Measurements from ENCODE around the gene MAP4K4. TPM values are rescaled to one million over a fixed set of nuclear protein-coding genes. Genes with fewer than 3 reads are reported as not detected.

MAP4K4 gene
- total RNA-seq, 2 experiments from 2014 or later, result 42.1 to 43.4 TPM

DNA sequence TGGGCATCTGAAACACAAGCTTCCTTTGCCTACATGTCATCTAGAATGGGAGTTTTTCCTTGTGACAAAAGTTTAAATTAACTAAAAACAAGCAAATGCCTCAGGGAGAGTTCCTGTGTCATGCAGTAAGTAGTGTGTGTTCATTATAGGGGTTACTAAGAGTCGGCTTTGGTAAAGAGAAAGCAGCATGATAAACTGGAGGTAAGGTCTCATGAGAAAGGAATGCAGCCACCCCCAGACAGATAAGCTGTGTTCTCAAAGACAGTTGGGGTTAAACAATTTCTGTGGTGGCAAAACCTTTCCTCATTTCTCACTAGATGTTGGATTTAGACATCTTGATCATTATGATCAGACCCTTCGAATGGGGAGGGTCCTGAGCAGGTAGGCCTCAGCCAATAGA lies 129.7 kb downstream of the MAP4K4 start:
- Mint-ChIP-seq H3K4me3 (no peak overlapping the region), H3K9me3 (no peaks in the 10 kb centered on the region), H3K27me3 (no peaks in the 10 kb centered on the region), H3K36me3 (peaks cover 14% of the 10 kb centered on the region), H3K4me1 (ENCODE audit: low read depth) (peaks cover 72% of the 10 kb centered on the region), H3K27ac (no peak overlapping the region)
- ChIA-PET CTCF (interaction anchor here (3.7 to 11.9 kb wide), 2 partner anchors 408 to 485 kb away, joined by 17 to 137 read pairs; no protein-coding TSS in a partner anchor), POLR2A (no interaction called here)
- DNase-seq, result no peak
- intact Hi-C loops (cut with micrococcal nuclease), result loop anchor here (10.0 kb wide), 1 partner anchor 482 kb away; no protein-coding TSS in a partner anchor

DNA sequence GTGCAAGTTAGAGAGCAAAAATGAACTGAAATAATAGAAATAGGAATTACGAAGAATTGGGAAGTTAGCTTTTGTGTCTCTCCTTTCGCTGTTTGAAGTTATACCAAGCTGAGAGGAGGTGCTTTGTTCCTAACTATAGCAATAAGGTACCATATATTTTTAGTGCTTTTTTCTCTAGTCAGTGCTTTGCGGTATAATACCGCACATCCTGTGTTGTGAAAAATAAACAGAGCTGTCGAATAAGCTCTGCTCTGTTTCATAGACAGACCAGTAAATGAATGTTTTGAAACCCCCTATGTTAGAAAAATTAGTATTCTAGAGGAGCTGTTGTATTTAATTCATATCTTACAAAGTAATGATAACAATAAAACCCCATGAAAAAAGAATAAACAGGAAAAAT lies 130.8 kb downstream of the MAP4K4 start:
- Mint-ChIP-seq H3K4me3 (no peak overlapping the region), H3K27me3 (no peaks in the 10 kb centered on the region), H3K9me3 (no peaks in the 10 kb centered on the region), H3K27ac (peak overlapping the region; percentile 32), H3K36me3 (peaks cover 14% of the 10 kb centered on the region), H3K4me1 (ENCODE audit: low read depth) (peaks cover 63% of the 10 kb centered on the region)
- intact Hi-C loops (cut with micrococcal nuclease), result loop anchor here (10.0 kb wide), 1 partner anchor 483 kb away; no protein-coding TSS in a partner anchor
- ChIA-PET POLR2A (interaction anchor here (0.8 kb wide), 1 partner anchor 353 kb away, joined by 3 read pairs; the partner anchor contains the start of gene RFX8), CTCF (interaction anchor here (0.6 to 11.9 kb wide), 12 partner anchors 9 to 486 kb away, joined by 3 to 137 read pairs (median 4); no protein-coding TSS in a partner anchor)
- no peak for DNase-seq

DNA sequence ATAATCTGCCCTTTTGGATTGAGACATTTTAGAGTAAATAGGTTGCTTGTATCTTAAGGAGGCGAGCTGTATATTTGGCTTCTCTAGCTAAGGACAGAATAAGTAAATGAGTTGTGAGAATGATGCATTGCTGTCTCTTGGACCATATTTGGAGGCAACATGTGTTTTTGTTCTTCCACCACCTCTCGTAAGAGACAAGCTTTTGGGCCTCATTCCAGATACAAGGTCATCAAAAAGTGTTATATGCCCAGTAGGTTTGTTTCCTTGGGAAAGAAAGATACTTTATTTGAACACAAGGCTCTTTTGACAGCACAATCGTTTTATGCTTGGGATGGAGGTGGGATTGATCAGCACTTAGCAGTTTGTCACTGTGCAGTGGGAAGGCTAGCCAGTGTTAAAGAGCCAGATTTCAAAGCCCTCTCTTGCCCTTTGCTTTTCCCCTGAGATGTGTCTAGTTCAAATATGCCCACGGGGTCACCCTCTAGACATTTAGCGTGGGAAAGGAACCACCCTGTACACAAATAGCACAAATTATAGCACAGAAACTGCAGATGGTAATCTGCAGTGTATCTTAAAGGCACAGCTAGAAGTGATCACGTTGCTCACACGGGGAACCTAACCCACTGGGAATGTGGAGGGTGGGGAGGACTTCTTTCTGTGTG lies 131.3 kb downstream of the MAP4K4 start:
- intact Hi-C loops (cut with micrococcal nuclease), result loop anchor here (10.0 kb wide), 1 partner anchor 484 kb away; no protein-coding TSS in a partner anchor
- H3K27ac Mint-ChIP-seq, result peak overlapping the region; percentile 18
- ChIA-PET POLR2A (interaction anchor here (0.8 kb wide), 1 partner anchor 354 kb away, joined by 3 read pairs; the partner anchor contains the start of gene RFX8), CTCF (interaction anchor here (0.9 to 11.9 kb wide), 11 partner anchors 10 to 487 kb away, joined by 3 to 137 read pairs (median 4); no protein-coding TSS in a partner anchor)
- no peak for DNase-seq
- no peaks in the 10 kb centered on the region for H3K27me3 Mint-ChIP-seq
- H3K9me3 Mint-ChIP-seq, result no peaks in the 10 kb centered on the region
- H3K4me3 Mint-ChIP-seq, result no peak overlapping the region
- H3K36me3 Mint-ChIP-seq, result peaks cover 14% of the 10 kb centered on the region
- peaks cover 58% of the 10 kb centered on the region for H3K4me1 Mint-ChIP-seq (ENCODE audit: low read depth)

DNA sequence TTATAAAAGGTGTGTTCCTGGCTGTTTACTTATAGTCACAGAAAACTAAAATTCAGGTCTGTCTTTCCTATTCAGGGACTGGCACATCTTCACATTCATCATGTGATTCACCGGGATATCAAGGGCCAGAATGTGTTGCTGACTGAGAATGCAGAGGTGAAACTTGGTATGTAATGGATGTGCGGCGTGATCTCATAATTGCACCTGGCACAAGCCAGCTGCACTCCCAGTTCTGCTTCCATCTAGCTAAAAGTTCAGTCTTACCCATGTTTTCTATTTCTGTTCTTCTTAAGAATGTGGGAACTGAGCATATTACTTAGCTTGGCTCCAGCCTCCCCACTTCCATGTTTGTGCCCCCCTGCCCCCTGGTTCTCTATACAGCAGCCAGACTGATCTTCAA lies 131.9 kb downstream of the MAP4K4 start:
- H3K9me3 Mint-ChIP-seq, result no peaks in the 10 kb centered on the region
- H3K4me3 Mint-ChIP-seq, result no peak overlapping the region
- ChIA-PET CTCF (interaction anchor here (2.1 to 11.9 kb wide), 4 partner anchors 50 to 487 kb away, joined by 8 to 137 read pairs (median 14); no protein-coding TSS in a partner anchor), POLR2A (no interaction called here)
- intact Hi-C loops (cut with micrococcal nuclease), result loop anchor here (10.0 kb wide), 1 partner anchor 485 kb away; no protein-coding TSS in a partner anchor
- peaks cover 57% of the 10 kb centered on the region for H3K4me1 Mint-ChIP-seq (ENCODE audit: low read depth)
- H3K36me3 Mint-ChIP-seq, result peaks cover 17% of the 10 kb centered on the region
- DNase-seq, result no peak
- no peaks in the 10 kb centered on the region for H3K27me3 Mint-ChIP-seq
- no peak overlapping the region for H3K27ac Mint-ChIP-seq

DNA sequence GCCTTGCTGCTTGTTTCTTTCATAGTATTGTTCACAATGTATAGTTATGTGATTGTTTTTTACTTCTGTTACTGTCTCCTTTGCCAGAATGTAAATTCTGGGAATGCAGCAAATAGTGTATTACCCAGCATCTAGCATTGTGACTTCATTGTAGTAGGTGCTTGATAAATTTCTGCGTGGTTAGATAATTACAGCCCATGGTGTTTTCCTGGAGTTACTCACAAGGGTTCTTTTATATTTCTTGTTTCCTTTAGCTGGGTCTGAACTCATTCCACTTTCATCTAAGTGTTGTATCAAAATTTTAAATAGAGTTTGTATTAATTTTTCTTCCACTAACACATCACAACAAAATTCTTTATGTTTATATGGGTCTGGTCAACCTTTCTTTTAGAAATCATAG lies 132.6 kb downstream of the MAP4K4 start:
- ChIA-PET POLR2A (no interaction called here), CTCF (interaction anchor here (0.6 to 11.9 kb wide), 17 partner anchors 8 to 488 kb away, joined by 3 to 137 read pairs (median 8); partner anchors contain the start of gene MAP4K4)
- Mint-ChIP-seq H3K9me3 (no peaks in the 10 kb centered on the region), H3K27me3 (no peaks in the 10 kb centered on the region), H3K4me1 (ENCODE audit: low read depth) (peaks cover 57% of the 10 kb centered on the region), H3K36me3 (peaks cover 20% of the 10 kb centered on the region), H3K4me3 (no peak overlapping the region), H3K27ac (peak overlapping the region; percentile 71)
- DNase-seq, result no peak
- intact Hi-C loops (cut with micrococcal nuclease), result loop anchor here (1.0 to 2.0 kb wide), 5 partner anchors 47 to 171 kb away; no protein-coding TSS in a partner anchor

DNA sequence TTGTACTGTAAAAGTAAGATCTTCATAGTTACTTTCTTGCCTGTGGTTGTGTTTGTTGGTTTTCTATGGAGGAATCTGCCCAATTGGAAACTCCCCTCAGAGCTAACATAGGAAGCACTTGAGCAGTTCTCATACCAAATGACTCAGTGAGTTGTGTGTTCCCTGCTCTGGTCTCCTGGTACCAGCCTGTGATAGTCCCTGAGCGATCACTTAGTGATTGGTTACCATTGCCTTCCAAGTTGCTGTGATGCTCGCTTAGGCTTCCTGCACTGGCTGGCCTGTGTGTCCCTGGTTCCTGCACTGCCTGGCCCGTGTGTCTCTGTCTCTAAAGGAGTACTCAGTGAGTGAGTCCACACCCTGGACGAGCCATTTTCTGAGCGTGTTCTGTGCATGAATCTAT lies 133.0 kb downstream of the MAP4K4 start:
- DNase-seq, result peak; percentile 56
- POLR2A ChIA-PET, result interaction anchor here (1.0 kb wide), 1 partner anchor 126 kb away, joined by 3 read pairs; no protein-coding TSS in a partner anchor
- Mint-ChIP-seq H3K9me3 (no peaks in the 10 kb centered on the region), H3K4me1 (ENCODE audit: low read depth) (peaks cover 57% of the 10 kb centered on the region), H3K4me3 (no peak overlapping the region), H3K36me3 (peaks cover 21% of the 10 kb centered on the region), H3K27ac (peak overlapping the region; percentile 71), H3K27me3 (no peaks in the 10 kb centered on the region)
- CTCF ChIA-PET, result interaction anchor here (0.6 to 11.9 kb wide), 26 partner anchors 8 to 500 kb away, joined by 3 to 137 read pairs (median 4); partner anchors contain the start of gene MAP4K4
- intact Hi-C loops (cut with micrococcal nuclease), result loop anchor here (1.0 to 2.0 kb wide), 5 partner anchors 48 to 170 kb away; no protein-coding TSS in a partner anchor

DNA sequence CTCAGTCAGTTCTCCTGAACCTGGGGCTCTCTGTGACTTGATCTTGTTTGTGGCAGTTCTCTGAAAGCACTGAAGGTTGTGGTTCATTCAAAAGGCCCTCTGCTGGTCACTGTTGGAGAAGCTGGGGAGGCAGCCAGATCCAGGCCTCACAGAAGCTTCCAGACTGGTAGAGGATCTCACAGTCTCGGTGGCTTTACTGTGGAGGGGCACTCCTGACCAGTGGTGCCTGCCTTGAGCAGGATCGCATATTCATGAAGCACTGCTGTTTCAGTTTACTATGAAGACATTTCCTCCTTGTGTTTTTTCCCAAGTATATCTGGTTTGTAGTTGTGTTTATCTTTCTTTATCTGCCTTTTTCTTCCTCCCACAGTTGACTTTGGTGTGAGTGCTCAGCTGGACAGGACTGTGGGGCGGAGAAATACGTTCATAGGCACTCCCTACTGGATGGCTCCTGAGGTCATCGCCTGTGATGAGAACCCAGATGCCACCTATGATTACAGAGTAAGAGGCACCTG lies 133.9 kb downstream of the MAP4K4 start:
- ChIA-PET POLR2A (interaction anchor here (1.0 kb wide), 1 partner anchor 127 kb away, joined by 3 read pairs; no protein-coding TSS in a partner anchor), CTCF (interaction anchor here (0.5 to 11.9 kb wide), 39 partner anchors 9 to 501 kb away, joined by 3 to 137 read pairs (median 4); partner anchors contain the start of genes CREG2 and MAP4K4)
- peak; percentile 76 for DNase-seq
- peak overlapping the region; percentile 71 for H3K27ac Mint-ChIP-seq
- no peak overlapping the region for H3K4me3 Mint-ChIP-seq
- no peaks in the 10 kb centered on the region for H3K9me3 Mint-ChIP-seq
- intact Hi-C loops (cut with micrococcal nuclease), result loop anchor here (1.0 to 2.0 kb wide), 5 partner anchors 49 to 412 kb away; no protein-coding TSS in a partner anchor
- H3K4me1 Mint-ChIP-seq (ENCODE audit: low read depth), result peaks cover 52% of the 10 kb centered on the region
- H3K36me3 Mint-ChIP-seq, result peaks cover 23% of the 10 kb centered on the region
- no peaks in the 10 kb centered on the region for H3K27me3 Mint-ChIP-seq

DNA sequence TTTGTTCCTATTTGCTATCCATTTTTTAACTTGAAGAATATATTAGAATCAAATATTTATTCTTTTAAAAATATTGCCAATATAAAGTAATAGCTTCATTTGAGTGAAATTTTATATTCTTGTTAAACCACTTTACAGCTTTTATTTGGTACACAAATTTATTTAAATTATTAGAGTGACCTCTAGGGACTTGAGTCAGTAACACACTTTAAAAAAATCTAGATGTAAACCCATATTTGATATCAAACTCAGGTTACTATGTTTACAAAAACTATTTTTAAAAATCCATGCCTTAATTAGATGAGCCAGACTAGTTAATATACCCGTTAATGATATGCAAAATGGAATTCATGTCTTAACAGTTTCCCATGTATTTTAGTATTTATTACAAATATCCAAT lies 134.6 kb downstream of the MAP4K4 start:
- ChIA-PET POLR2A (no interaction called here), CTCF (interaction anchor here (0.7 to 11.9 kb wide), 26 partner anchors 8 to 501 kb away, joined by 3 to 137 read pairs (median 6); partner anchors contain the start of genes CREG2 and MAP4K4)
- H3K27me3 Mint-ChIP-seq, result no peaks in the 10 kb centered on the region
- intact Hi-C loops (cut with micrococcal nuclease), result no loop called here
- no peaks in the 10 kb centered on the region for H3K9me3 Mint-ChIP-seq
- no peak overlapping the region for H3K27ac Mint-ChIP-seq
- peaks cover 45% of the 10 kb centered on the region for H3K4me1 Mint-ChIP-seq (ENCODE audit: low read depth)
- peaks cover 27% of the 10 kb centered on the region for H3K36me3 Mint-ChIP-seq
- no peak for DNase-seq
- H3K4me3 Mint-ChIP-seq, result no peak overlapping the region

DNA sequence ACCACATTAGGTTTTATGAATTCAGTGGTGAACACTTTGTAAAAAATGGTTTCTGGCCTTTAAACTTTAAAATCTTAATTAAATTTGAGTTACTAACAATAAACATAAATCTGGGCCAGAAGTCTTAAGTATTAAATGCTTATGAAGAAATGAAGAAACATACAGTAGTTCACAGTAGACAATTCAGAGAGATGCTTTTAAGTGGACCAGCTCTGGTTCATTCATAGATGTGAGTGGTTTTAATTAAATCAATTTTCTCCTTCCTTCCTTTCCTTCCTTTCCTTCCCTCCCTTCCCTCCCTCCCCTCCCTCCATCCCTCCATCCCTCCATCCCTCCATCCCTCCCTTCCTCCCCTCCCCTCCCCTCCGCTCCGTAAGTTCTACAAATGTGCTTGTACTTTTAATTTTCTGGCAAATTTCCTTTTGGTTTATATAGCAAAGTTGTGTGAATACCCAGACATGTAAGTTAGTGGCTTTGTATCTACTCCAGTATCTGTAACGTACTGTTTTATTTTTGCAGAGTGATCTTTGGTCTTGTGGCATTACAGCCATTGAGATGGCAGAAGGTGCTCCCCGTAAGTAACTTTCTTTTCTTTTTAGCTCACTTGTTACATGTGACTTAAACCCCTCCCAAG lies 136.5 kb downstream of the MAP4K4 start:
- Mint-ChIP-seq H3K9me3 (no peaks in the 10 kb centered on the region), H3K4me3 (no peak overlapping the region), H3K27me3 (no peaks in the 10 kb centered on the region), H3K4me1 (ENCODE audit: low read depth) (peaks cover 26% of the 10 kb centered on the region), H3K27ac (peak overlapping the region; percentile 7), H3K36me3 (peaks cover 36% of the 10 kb centered on the region)
- DNase-seq, result no peak
- intact Hi-C loops (cut with micrococcal nuclease), result no loop called here
- POLR2A ChIA-PET, result no interaction called here
- CTCF ChIA-PET, result interaction anchor here (1.3 to 11.9 kb wide), 2 partner anchors 123 to 415 kb away, joined by 3 to 137 read pairs; no protein-coding TSS in a partner anchor

DNA sequence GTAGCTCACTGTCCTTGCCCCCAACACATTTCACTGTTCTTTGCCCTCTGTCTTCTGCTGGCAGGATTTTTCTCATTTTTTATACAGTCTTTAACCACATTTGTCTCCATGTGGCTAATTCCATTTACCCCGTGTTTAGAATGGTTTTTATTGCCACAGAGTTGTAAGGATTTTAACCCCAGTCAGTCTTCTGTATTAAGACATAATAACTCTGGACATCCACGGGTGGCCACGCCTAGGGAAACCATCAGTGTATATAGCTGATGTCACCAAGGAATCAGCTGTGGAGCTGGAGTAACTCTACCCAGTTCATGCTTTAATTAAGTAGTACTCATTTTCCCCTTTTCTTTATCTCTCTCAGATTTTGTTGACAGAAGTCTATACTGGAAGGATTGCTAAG lies 139.8 kb downstream of the MAP4K4 start:
- intact Hi-C loops (cut with micrococcal nuclease), result no loop called here
- ChIA-PET CTCF (interaction anchor here (0.6 to 1.1 kb wide), 2 partner anchors 418 to 1196 kb away, joined by 3 read pairs; no protein-coding TSS in a partner anchor), POLR2A (no interaction called here)
- Mint-ChIP-seq H3K27ac (no peak overlapping the region), H3K36me3 (peaks cover 29% of the 10 kb centered on the region), H3K27me3 (no peaks in the 10 kb centered on the region), H3K4me1 (ENCODE audit: low read depth) (peaks cover 13% of the 10 kb centered on the region), H3K9me3 (no peaks in the 10 kb centered on the region), H3K4me3 (no peak overlapping the region)
- DNase-seq, result no peak

DNA sequence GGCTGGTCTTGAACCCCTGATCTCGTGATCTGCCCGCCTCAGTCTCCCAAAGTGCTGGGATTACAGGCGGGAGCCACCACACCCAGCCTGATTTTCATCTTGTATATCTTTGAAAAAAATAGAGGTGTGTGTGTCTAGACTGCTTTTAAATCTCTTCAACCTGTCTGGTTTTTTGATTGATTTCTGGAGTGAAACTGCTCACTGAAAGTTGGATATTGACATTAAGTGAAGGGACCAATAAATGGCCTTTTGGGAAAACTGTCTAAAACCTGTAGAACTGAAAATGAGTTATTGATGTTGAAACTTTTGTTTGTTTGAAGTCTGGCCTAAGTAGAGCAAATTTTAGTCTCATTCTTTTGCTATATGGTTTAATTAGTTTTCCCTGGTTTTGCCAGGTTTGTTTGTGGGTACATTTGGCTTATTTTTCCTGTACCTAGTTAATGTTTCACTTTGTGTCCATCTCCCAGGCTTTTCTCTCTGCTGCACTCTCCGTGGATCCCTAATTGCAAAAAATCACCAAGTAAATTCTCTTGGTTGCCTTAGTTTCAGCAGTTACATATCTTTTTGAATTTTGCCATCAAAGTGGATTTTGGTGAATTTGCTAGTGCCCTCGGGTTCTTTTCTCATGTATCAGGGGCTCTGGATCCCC lies 144.3 kb downstream of the MAP4K4 start:
- no peak for DNase-seq
- Mint-ChIP-seq H3K36me3 (peaks cover 32% of the 10 kb centered on the region), H3K4me3 (no peak overlapping the region), H3K9me3 (no peaks in the 10 kb centered on the region), H3K27ac (no peak overlapping the region), H3K4me1 (ENCODE audit: low read depth) (peaks cover 19% of the 10 kb centered on the region), H3K27me3 (no peaks in the 10 kb centered on the region)
- POLR2A ChIA-PET, result no interaction called here
- CTCF ChIA-PET, result interaction anchor here (0.9 to 1.2 kb wide), 3 partner anchors 399 to 500 kb away, joined by 3 to 6 read pairs (median 4); no protein-coding TSS in a partner anchor
- intact Hi-C loops (cut with micrococcal nuclease), result no loop called here

All from activated CD4-positive, alpha-beta memory T cell treated with anti-CD3 and anti-CD28 coated beads for 36 hours (primary cell).